Activated T-helper 2 cell treated with anti-CD3 and anti-CD28 coated beads, Interferon-gamma antibody, Interleukin-2, Interleukin-4, amounts not matched to agents 10 μg/mL and 5 μg/mL and 100 μg/mL, durations not matched to agents 14 hours and 24 hours and 36 hours (primary cell): ENCODE measurements around the gene GPR87. TPM values are rescaled to one million over a fixed set of nuclear protein-coding genes. Genes with fewer than 3 reads are reported as not detected.

Experiments
- DNase-seq: peaks from one replicate; pipeline ENCODE4 v3.0.0; 2021; ENCODE audit warnings: low spot score
- H3K27ac Mint-ChIP-seq: one replicate; pipeline ENCODE4 v1.8.0; 2021; ENCODE audit warnings: mixed read lengths
- H3K27me3 Mint-ChIP-seq: one replicate; pipeline ENCODE4 v1.8.0; 2021; ENCODE audit warnings: low read depth, mixed read lengths
- H3K36me3 Mint-ChIP-seq: one replicate; pipeline ENCODE4 v1.8.0; 2021; ENCODE audit warnings: low read depth, mixed read lengths
- H3K4me1 Mint-ChIP-seq: one replicate; pipeline ENCODE4 v1.8.0; 2021; ENCODE audit warnings: low read depth, mixed read lengths
- H3K4me3 Mint-ChIP-seq: one replicate; pipeline ENCODE4 v1.8.0; 2021; ENCODE audit warnings: low read depth, mild to moderate bottlenecking, moderate library complexity, mixed read lengths
- H3K9me3 Mint-ChIP-seq: one replicate; pipeline ENCODE4 v1.8.0; 2021; ENCODE audit warnings: mixed read lengths
- intact Hi-C: fragments of 100-400 bp; cut with micrococcal nuclease; formaldehyde crosslinking; loops from one replicate; pipeline ENCODE4 v1.15.1; 2023
- total RNA-seq: library from RNA; stranded (reverse); gene quantifications from 2 replicates; pipeline ENCODE4 v1.2.3, GENCODE V29; 2022

Gene GPR87
- total RNA-seq, 1 donor from 2014 or later: 1.1 TPM

GRCh38 chr3:151314137-151314536 is 2.5 kb downstream of the GPR87 start:
- no peak overlapping the region for H3K27ac Mint-ChIP-seq
- no peaks in the 10 kb centered on the region for H3K27me3 Mint-ChIP-seq
- H3K4me1 Mint-ChIP-seq: peaks cover 44% of the 10 kb centered on the region
- H3K36me3 Mint-ChIP-seq: peaks cover 4% of the 10 kb centered on the region
- DNase-seq: no peak
- intact Hi-C loops: loop anchor here (10.0 kb wide), 1 partner anchor 811 kb away; no protein-coding TSS in a partner anchor
- H3K9me3 Mint-ChIP-seq: no peaks in the 10 kb centered on the region
- H3K4me3 Mint-ChIP-seq: no peak overlapping the region

- Mint-ChIP-seq H3K27me3 (no peaks in the 10 kb centered on the region), H3K27ac (no peak overlapping the region), H3K9me3 (no peaks in the 10 kb centered on the region), H3K4me3 (no peak overlapping the region), H3K36me3 (peaks cover 4% of the 10 kb centered on the region), H3K4me1 (peaks cover 46% of the 10 kb centered on the region)
- no peak for DNase-seq
- intact Hi-C loops: loop anchor here (10.0 kb wide), 1 partner anchor 812 kb away; no protein-coding TSS in a partner anchor
Measured at GRCh38 chr3:151312972-151313371, 3.6 kb downstream of the GPR87 start.

DNA sequence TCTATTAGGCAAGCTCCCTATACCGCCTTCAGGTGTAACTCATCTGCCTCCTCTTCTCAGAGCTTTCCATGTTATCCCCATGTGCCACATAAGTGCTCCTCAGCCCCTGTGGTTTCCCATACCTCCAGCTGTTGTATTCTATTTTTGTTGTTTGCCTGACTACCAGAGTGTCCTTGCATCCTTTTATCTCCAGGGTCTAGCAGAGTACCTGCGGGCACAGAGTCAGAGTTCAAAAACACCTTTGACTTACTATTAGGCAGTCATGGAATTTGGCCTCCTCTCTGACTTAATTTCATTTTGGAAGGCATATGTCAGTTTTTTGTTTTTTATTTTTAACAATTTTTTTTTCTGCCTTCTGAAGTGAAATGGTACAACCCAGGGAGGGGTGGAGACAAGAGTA is 7.1 kb downstream of the GPR87 start:
- Mint-ChIP-seq H3K27ac (no peak overlapping the region), H3K4me1 (peaks cover 57% of the 10 kb centered on the region), H3K27me3 (no peaks in the 10 kb centered on the region), H3K9me3 (no peaks in the 10 kb centered on the region), H3K36me3 (peaks cover 4% of the 10 kb centered on the region), H3K4me3 (no peak overlapping the region)
- no peak for DNase-seq
- intact Hi-C loops: loop anchor here (5.0 to 10.0 kb wide), 8 partner anchors 547 to 1385 kb away; partner anchors contain the start of genes EIF2A, SERP1, SIAH2 and SUCNR1

GRCh38 chr3:151307583-151308488 is 8.8 kb downstream of the GPR87 start:
- Mint-ChIP-seq H3K27me3 (no peaks in the 10 kb centered on the region), H3K36me3 (peaks cover 8% of the 10 kb centered on the region), H3K9me3 (no peaks in the 10 kb centered on the region), H3K4me3 (no peak overlapping the region), H3K4me1 (peaks cover 65% of the 10 kb centered on the region), H3K27ac (peak overlapping the region; percentile 84)
- no peak for DNase-seq
- intact Hi-C loops: loop anchor here (5.0 to 10.0 kb wide), 8 partner anchors 546 to 1387 kb away; partner anchors contain the start of genes EIF2A, SERP1, SIAH2 and SUCNR1

- Mint-ChIP-seq H3K4me3 (no peak overlapping the region), H3K4me1 (peaks cover 70% of the 10 kb centered on the region), H3K36me3 (peaks cover 5% of the 10 kb centered on the region), H3K9me3 (no peaks in the 10 kb centered on the region), H3K27ac (peak overlapping the region; percentile 88), H3K27me3 (no peaks in the 10 kb centered on the region)
- intact Hi-C loops: loop anchor here (5.0 to 10.0 kb wide), 8 partner anchors 545 to 1388 kb away; partner anchors contain the start of genes EIF2A, SERP1, SIAH2 and SUCNR1
- DNase-seq: no peak
Measured at GRCh38 chr3:151307131-151307530, 9.5 kb downstream of the GPR87 start.

DNA sequence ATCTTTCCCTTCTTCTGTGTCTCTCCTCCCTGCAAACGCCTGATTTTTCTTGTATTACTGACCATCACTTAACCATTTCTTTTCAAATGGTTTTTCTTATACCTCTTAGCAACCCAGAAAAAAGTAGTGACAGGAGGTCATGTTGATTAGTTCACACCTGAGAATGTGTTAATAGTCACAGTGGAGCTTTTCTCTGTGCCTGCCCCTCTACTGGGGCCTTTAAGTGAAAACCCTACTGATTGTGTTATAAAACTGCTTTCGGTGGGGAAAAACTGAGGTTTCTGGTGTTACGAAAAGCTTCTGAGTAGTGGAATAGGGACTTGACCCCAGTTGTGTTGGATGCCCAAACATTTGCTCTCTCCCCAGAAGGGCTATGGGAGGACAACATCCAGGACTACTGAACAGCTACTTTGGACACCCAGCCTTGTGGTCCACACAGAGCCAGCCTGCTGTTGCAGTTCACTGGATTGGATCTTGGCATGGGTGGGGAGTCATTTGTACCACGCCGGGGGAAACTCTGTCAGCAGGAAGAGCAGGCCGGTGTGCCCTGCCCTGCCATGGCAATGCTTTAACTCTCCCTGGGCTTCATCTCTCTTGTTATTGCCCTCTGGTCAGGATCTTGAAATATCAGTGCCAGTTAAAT is 10.3 kb downstream of the GPR87 start:
- Mint-ChIP-seq H3K27ac (peak overlapping the region; percentile 88), H3K36me3 (peaks cover 5% of the 10 kb centered on the region), H3K27me3 (no peaks in the 10 kb centered on the region), H3K4me3 (peak overlapping the region; percentile 46), H3K4me1 (peaks cover 78% of the 10 kb centered on the region), H3K9me3 (no peaks in the 10 kb centered on the region)
- DNase-seq: no peak
- intact Hi-C loops: loop anchor here (5.0 to 10.0 kb wide), 8 partner anchors 544 to 1389 kb away; partner anchors contain the start of genes EIF2A, SERP1, SIAH2 and SUCNR1

DNA sequence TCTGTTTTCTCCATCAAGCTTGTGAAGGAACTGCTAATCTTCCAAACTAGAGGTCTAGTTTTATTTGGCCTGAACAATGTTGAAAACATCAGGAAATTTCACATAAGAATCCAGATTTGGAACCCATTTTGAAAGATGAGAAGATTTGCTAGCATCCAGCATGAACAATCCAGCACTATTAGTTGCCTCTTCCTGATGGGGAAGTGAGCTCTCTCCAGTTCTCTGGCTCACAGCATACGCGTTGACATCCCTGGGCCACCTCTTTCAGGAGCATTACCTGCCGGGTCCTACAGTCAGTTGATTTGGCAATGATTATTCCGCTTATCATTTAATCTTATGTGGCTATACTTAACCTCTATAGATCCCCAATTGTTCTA is 10.9 kb downstream of the GPR87 start:
- peaks cover 83% of the 10 kb centered on the region for H3K4me1 Mint-ChIP-seq
- H3K36me3 Mint-ChIP-seq: peaks cover 5% of the 10 kb centered on the region
- intact Hi-C loops: loop anchor here (1.0 to 10.0 kb wide), 15 partner anchors 11 to 1389 kb away; partner anchors contain the start of genes EIF2A, GPR87, SERP1 and SIAH2
- H3K27ac Mint-ChIP-seq: peak overlapping the region; percentile 88
- H3K27me3 Mint-ChIP-seq: no peaks in the 10 kb centered on the region
- H3K4me3 Mint-ChIP-seq: peak overlapping the region; percentile 46
- H3K9me3 Mint-ChIP-seq: no peaks in the 10 kb centered on the region
- DNase-seq: no peak

DNA sequence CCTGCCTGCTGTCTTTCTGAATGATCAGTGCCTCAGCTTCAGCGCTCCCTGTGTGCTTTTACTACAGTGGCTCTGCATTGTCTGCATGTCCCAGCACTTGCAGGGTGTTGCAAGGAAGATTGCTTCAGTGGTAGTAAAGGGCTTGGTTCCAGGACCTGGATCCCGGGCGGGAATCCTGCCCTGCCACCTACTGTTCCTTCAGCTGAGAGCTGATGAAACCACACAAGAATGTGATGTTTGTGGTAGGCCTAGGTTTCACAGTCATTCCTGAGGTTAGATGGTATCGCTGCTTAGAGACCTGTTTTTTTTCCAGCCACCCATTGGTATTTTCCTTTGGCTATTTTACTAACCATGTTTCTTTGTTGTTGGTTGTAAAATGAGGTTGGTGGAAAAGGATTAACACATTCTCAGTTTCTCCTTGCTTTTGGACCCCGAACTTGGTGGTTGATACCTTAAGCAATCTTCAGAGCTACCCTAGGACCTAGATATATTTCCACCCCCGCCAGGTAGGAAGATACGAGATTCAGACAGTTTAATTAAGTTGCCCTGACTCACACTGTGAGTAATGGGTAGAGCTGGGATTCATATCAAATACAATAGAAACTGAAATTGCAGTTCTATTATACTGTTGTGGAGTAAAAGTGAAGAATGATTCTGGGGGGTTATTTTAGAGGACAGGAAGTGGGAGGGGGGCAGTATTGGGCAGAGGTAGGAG is 11.4 kb downstream of the GPR87 start:
- peak overlapping the region; percentile 88 for H3K27ac Mint-ChIP-seq
- intact Hi-C loops: loop anchor here (1.0 to 10.0 kb wide), 15 partner anchors 11 to 1390 kb away; partner anchors contain the start of genes EIF2A, GPR87, SERP1 and SIAH2
- no peaks in the 10 kb centered on the region for H3K27me3 Mint-ChIP-seq
- H3K4me1 Mint-ChIP-seq: peaks cover 85% of the 10 kb centered on the region
- no peaks in the 10 kb centered on the region for H3K9me3 Mint-ChIP-seq
- no peak for DNase-seq
- peaks cover 5% of the 10 kb centered on the region for H3K36me3 Mint-ChIP-seq
- H3K4me3 Mint-ChIP-seq: no peak overlapping the region

DNA sequence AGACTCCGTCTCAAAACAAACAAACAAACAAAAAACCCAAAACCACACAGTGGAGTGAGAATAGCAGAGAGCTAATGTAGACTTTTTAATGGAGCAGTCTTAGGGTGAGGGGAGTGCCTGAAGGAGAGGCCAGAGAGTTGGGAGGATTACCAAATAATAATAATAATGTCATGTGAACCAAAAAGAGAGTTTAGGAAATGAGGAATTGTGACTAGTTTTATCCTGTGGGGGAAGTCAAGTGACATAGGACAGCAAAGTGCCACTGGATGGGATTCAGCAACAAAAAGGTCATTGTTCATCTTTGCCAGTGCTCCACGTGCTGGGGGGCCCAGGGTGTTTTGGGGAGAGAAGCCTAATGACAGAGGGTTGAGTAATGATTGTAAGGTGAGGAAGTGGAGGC is 12.9 kb downstream of the GPR87 start:
- Mint-ChIP-seq H3K27ac (peak overlapping the region; percentile 49), H3K4me1 (peaks cover 73% of the 10 kb centered on the region)
- intact Hi-C loops: loop anchor here (10.0 kb wide), 4 partner anchors 571 to 1391 kb away; partner anchors contain the start of genes EIF2A, SERP1 and SUCNR1

GRCh38 chr3:151301787-151302186 is 14.8 kb downstream of the GPR87 start:
- no peak for DNase-seq
- Mint-ChIP-seq H3K9me3 (no peaks in the 10 kb centered on the region), H3K27me3 (peaks cover 2% of the 10 kb centered on the region), H3K36me3 (peaks cover 5% of the 10 kb centered on the region), H3K4me3 (no peak overlapping the region), H3K27ac (peak overlapping the region; percentile 28), H3K4me1 (peaks cover 55% of the 10 kb centered on the region)
- intact Hi-C loops: loop anchor here (2.0 to 10.0 kb wide), 5 partner anchors 77 to 1393 kb away; partner anchors contain the start of genes EIF2A, SERP1 and SUCNR1

More for the DNA sequence above, 12.9 kb downstream of the GPR87 start:
- no peak for DNase-seq
- peaks cover 5% of the 10 kb centered on the region for H3K36me3 Mint-ChIP-seq
- no peaks in the 10 kb centered on the region for H3K9me3 Mint-ChIP-seq
- H3K27me3 Mint-ChIP-seq: no peaks in the 10 kb centered on the region
- H3K4me3 Mint-ChIP-seq: no peak overlapping the region

- DNase-seq: no peak
- Mint-ChIP-seq H3K27me3 (peaks cover 4% of the 10 kb centered on the region), H3K9me3 (no peaks in the 10 kb centered on the region), H3K36me3 (peaks cover 5% of the 10 kb centered on the region), H3K27ac (peak overlapping the region; percentile 42), H3K4me3 (no peak overlapping the region), H3K4me1 (peaks cover 42% of the 10 kb centered on the region)
- intact Hi-C loops: loop anchor here (2.0 to 10.0 kb wide), 5 partner anchors 78 to 1394 kb away; partner anchors contain the start of genes EIF2A, SERP1 and SUCNR1
Measured at GRCh38 chr3:151300539-151300938, 16.1 kb downstream of the GPR87 start.

DNA sequence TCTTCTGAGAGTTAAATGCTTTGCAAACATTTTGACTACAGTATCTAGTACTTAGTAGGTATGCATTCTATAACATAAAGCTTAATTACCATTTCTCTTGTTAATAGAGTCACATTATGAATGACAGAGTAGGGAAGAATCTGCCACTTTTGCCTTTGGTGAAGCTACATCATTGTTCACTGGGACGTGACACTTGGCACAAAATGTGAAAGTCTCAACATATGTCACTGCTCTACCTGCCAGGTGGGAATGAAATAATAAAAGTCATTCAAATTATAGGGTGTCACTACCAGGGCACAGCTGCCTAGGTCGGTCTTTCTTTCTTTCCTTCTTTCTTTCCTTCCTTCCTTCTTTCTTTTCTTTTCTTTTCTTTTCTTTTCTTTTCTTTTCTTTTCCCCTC is 17.6 kb downstream of the GPR87 start:
- no peak for DNase-seq
- H3K27ac Mint-ChIP-seq: no peak overlapping the region
- H3K27me3 Mint-ChIP-seq: peaks cover 4% of the 10 kb centered on the region
- H3K9me3 Mint-ChIP-seq: no peaks in the 10 kb centered on the region
- intact Hi-C loops: loop anchor here (10.0 kb wide), 1 partner anchor 126 kb away; no protein-coding TSS in a partner anchor
- no peak overlapping the region for H3K4me3 Mint-ChIP-seq
- H3K36me3 Mint-ChIP-seq: peaks cover 5% of the 10 kb centered on the region
- peaks cover 32% of the 10 kb centered on the region for H3K4me1 Mint-ChIP-seq
